ENCODE results near the gene LSM3. TPM values are rescaled to one million over a fixed set of nuclear protein-coding genes. Genes with fewer than 3 reads are reported as not detected.

Gene LSM3
- total RNA-seq, 1 donor from 2014 or later, result 10.0 TPM

DNA sequence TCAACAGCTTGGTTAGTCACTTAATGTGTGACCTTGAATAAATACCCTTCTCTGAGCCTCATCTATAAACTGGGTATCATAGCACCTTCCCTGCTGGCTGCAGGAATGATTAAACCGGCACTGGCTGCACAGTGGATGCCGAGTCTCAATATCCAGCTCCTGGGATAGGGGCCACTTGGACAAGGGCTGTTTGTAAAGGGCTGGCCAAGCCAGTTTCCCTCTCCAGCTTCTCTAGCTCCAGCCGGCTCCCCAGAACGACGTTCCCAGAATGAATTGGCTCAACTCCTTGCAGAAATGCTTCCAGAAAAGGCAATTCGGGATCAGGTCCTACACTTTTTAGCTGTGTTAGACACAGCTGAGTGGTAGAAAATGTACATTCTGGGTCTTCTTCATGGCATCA lies 58.8 kb downstream of the LSM3 start:
- Mint-ChIP-seq H3K27ac (ENCODE audit: unreplicated experiment) (no peak overlapping the region), H3K4me1 (ENCODE audit: unreplicated experiment) (peaks cover 5% of the 10 kb centered on the region), H3K9me3 (ENCODE audit: unreplicated experiment) (peaks cover 11% of the 10 kb centered on the region), H3K36me3 (ENCODE audit: unreplicated experiment) (peaks cover 3% of the 10 kb centered on the region), H3K27me3 (ENCODE audit: unreplicated experiment) (no peaks in the 10 kb centered on the region), H3K4me3 (ENCODE audit: unreplicated experiment) (no peak overlapping the region)
- peak; percentile 44 for DNase-seq (ENCODE audit: extremely low spot score, unreplicated experiment)
- TF ChIP-seq, protein P1, sequence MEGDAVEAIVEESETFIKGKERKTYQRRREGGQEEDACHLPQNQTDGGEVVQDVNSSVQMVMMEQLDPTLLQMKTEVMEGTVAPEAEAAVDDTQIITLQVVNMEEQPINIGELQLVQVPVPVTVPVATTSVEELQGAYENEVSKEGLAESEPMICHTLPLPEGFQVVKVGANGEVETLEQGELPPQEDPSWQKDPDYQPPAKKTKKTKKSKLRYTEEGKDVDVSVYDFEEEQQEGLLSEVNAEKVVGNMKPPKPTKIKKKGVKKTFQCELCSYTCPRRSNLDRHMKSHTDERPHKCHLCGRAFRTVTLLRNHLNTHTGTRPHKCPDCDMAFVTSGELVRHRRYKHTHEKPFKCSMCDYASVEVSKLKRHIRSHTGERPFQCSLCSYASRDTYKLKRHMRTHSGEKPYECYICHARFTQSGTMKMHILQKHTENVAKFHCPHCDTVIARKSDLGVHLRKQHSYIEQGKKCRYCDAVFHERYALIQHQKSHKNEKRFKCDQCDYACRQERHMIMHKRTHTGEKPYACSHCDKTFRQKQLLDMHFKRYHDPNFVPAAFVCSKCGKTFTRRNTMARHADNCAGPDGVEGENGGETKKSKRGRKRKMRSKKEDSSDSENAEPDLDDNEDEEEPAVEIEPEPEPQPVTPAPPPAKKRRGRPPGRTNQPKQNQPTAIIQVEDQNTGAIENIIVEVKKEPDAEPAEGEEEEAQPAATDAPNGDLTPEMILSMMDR (IDR thresholded peaks at IDR 0.05), result no peak

DNA sequence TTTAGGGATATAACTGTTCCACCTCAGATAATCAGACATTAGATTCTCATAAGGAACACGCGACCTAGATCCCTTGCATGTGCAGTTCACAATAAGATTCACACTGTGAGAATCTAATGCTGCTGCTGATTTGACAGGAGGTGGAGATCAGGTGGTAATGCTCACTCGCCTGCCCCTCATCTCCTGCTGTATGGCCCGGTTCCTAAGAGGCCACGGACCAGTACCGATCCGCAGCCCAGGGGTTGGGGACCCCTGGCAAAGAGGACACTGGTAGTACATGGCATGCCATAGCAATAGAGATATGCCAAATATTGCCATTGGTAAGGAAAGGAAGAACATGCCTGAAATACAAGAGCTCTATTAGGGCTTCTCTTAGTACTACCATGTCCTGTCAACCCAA lies 59.7 kb downstream of the LSM3 start:
- Mint-ChIP-seq H3K27me3 (ENCODE audit: unreplicated experiment) (no peaks in the 10 kb centered on the region), H3K9me3 (ENCODE audit: unreplicated experiment) (peaks cover 4% of the 10 kb centered on the region), H3K27ac (ENCODE audit: unreplicated experiment) (no peak overlapping the region), H3K4me1 (ENCODE audit: unreplicated experiment) (peaks cover 1% of the 10 kb centered on the region), H3K4me3 (ENCODE audit: unreplicated experiment) (no peak overlapping the region), H3K36me3 (ENCODE audit: unreplicated experiment) (peaks cover 3% of the 10 kb centered on the region)
- TF ChIP-seq, protein P1 (IDR thresholded peaks at IDR 0.05), result no peak
- DNase-seq (ENCODE audit: extremely low spot score, unreplicated experiment), result peak; percentile 53

DNA sequence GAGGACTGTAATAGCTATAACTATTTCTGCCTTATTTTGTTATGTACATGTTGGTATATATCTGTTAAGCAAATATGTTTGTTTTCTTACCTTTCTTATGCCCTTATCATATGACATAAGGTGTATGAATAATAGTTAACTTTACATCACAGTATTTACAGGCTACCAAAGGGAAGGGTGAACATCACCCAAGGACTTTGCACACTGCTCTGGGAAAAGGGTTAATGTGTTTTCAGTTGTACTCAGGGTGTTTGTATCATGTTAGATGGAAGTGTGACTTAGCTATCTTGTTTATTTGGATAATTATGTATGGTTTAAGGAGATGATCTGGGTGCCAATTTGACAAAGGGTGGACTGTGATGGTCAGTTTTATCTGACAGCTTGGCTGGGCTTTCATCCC lies 60.3 kb downstream of the LSM3 start:
- peaks cover 1% of the 10 kb centered on the region for H3K4me1 Mint-ChIP-seq (ENCODE audit: unreplicated experiment)
- TF ChIP-seq, protein P1 (IDR thresholded peaks at IDR 0.05), result no peak
- H3K4me3 Mint-ChIP-seq (ENCODE audit: unreplicated experiment), result no peak overlapping the region
- DNase-seq (ENCODE audit: extremely low spot score, unreplicated experiment), result peak; percentile 0
- no peaks in the 10 kb centered on the region for H3K36me3 Mint-ChIP-seq (ENCODE audit: unreplicated experiment)
- H3K27me3 Mint-ChIP-seq (ENCODE audit: unreplicated experiment), result no peaks in the 10 kb centered on the region
- no peak overlapping the region for H3K27ac Mint-ChIP-seq (ENCODE audit: unreplicated experiment)
- H3K9me3 Mint-ChIP-seq (ENCODE audit: unreplicated experiment), result no peaks in the 10 kb centered on the region

DNA sequence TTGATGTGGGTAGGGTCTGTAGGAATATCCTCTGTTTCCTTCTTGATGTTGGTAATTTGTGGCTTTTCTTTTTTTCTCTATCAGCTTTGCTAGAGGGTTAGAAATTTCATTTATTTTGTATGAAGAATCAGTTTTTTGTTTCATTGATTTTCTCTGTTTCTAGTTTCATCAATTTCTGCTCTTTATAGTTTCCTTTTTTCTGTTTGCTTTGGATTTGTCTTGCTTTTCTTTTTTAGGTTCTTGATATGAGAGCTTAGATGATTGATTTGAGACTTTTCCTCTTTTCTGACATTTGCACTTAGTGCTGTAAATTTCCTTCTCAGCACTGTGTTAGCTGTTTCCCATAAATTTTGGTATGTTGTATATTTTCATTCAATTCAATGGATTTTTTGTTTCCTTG lies 61.3 kb downstream of the LSM3 start:
- no peak for DNase-seq (ENCODE audit: extremely low spot score, unreplicated experiment)

DNA sequence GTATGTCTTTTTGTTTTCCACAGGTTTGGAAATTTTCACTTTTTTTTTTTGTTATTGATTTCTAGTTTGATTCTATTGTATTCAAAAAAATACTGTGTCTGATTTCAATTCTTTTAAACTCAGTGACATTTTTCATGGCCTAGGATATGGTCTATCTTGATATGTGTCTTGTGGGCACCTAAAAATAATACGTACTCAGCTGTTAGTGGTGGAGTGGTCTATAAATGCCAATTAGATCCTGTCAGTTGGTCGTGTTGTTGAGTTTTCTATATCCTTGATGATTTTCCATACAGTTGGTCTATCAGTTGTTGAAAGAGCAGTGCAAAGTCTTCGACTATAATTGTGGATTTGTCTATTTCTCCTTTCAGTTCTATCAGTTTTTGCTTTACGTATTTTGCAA lies 61.7 kb downstream of the LSM3 start:
- H3K9me3 Mint-ChIP-seq (ENCODE audit: unreplicated experiment), result no peaks in the 10 kb centered on the region
- DNase-seq (ENCODE audit: extremely low spot score, unreplicated experiment), result no peak
- no peaks in the 10 kb centered on the region for H3K36me3 Mint-ChIP-seq (ENCODE audit: unreplicated experiment)
- no peaks in the 10 kb centered on the region for H3K27me3 Mint-ChIP-seq (ENCODE audit: unreplicated experiment)
- TF ChIP-seq, protein P1 (IDR thresholded peaks at IDR 0.05), result no peak
- no peak overlapping the region for H3K27ac Mint-ChIP-seq (ENCODE audit: unreplicated experiment)
- peaks cover 1% of the 10 kb centered on the region for H3K4me1 Mint-ChIP-seq (ENCODE audit: unreplicated experiment)
- H3K4me3 Mint-ChIP-seq (ENCODE audit: unreplicated experiment), result no peak overlapping the region

More for the DNA sequence above, 61.3 kb downstream of the LSM3 start:
- Mint-ChIP-seq H3K27me3 (ENCODE audit: unreplicated experiment) (no peaks in the 10 kb centered on the region), H3K27ac (ENCODE audit: unreplicated experiment) (no peak overlapping the region), H3K4me1 (ENCODE audit: unreplicated experiment) (peaks cover 1% of the 10 kb centered on the region), H3K9me3 (ENCODE audit: unreplicated experiment) (no peaks in the 10 kb centered on the region), H3K4me3 (ENCODE audit: unreplicated experiment) (no peak overlapping the region), H3K36me3 (ENCODE audit: unreplicated experiment) (no peaks in the 10 kb centered on the region)
- TF ChIP-seq, protein P1 (IDR thresholded peaks at IDR 0.05), result no peak

All from osteocyte (in vitro differentiated cells).